Loucy (cell line): ENCODE data around the gene KRTAP10-8.

ENCODE experiments used
- H2AFZ ChIP-seq: fragments of 200-600 bp; sonication (generic); 2 replicates; pipeline ENCODE4 v1.6.0; 2016; ENCODE audit warnings: antibody characterized with exemption, mild to moderate bottlenecking, low read length, moderate library complexity
- H3F3A ChIP-seq: fragments of 200-600 bp; 2 replicates; pipeline ENCODE4 v1.6.0; 2016; ENCODE audit warnings: antibody characterized with exemption, low read depth, mild to moderate bottlenecking
- H3K27me3 ChIP-seq: fragments of 200-600 bp; sonication (generic); 2 replicates; pipeline ENCODE4 v1.6.1; 2014; ENCODE audit warnings: low read length, mild to moderate bottlenecking; ENCODE audit not compliant: insufficient read depth, poor library complexity, severe bottlenecking
- H3K36me3 ChIP-seq: fragments of 200-600 bp; sonication (generic); 2 replicates; pipeline ENCODE4 v1.6.1; 2016; ENCODE audit warnings: low read length; ENCODE audit not compliant: insufficient read depth
- H3K4me1 ChIP-seq: fragments of 200-600 bp; sonication (generic); 2 replicates; pipeline ENCODE4 v1.5.1; 2014; ENCODE audit warnings: low read length, mild to moderate bottlenecking; ENCODE audit not compliant: insufficient read depth, poor library complexity, severe bottlenecking
- H3K4me2 ChIP-seq: fragments of 200-600 bp; sonication (generic); 2 replicates; pipeline ENCODE4 v1.6.0; 2014; ENCODE audit warnings: antibody characterized with exemption, low read length, low read depth, mild to moderate bottlenecking; ENCODE audit not compliant: poor library complexity, severe bottlenecking
- H3K4me3 ChIP-seq: fragments of 200-600 bp; sonication (generic); 2 replicates; pipeline ENCODE4 v1.5.1; 2014; ENCODE audit warnings: low read length, mild to moderate bottlenecking, mixed read lengths; ENCODE audit not compliant: poor library complexity, severe bottlenecking
- H3K79me2 ChIP-seq: fragments of 200-600 bp; sonication (generic); 2 replicates; pipeline ENCODE4 v1.6.1; 2014; ENCODE audit warnings: low read length; ENCODE audit not compliant: insufficient read depth
- H3K9ac ChIP-seq: fragments of 200-600 bp; sonication (generic); 2 replicates; pipeline ENCODE4 v1.6.0; 2014; ENCODE audit warnings: mild to moderate bottlenecking, low read depth, low read length, moderate library complexity; ENCODE audit not compliant: poor library complexity, severe bottlenecking
- H3K9me2 ChIP-seq: fragments of 200-600 bp; sonication (generic); replicated peaks from 2 replicates; pipeline ENCODE4 v1.6.1; 2016; ENCODE audit warnings: low read depth, low read length, mixed read lengths
- H3K9me3 ChIP-seq: fragments of 200-600 bp; sonication (generic); 2 replicates; pipeline ENCODE4 v1.6.1; 2014; ENCODE audit warnings: mild to moderate bottlenecking, antibody characterized with exemption, low read length, low read depth; ENCODE audit not compliant: insufficient read depth
- H4K20me1 ChIP-seq: fragments of 200-600 bp; sonication (generic); 2 replicates; pipeline ENCODE4 v1.6.0; 2014; ENCODE audit warnings: antibody characterized with exemption, low read length, mild to moderate bottlenecking; ENCODE audit not compliant: insufficient read depth, poor library complexity, severe bottlenecking
- CTCF ChIP-seq: fragments of 200-600 bp; sonication (generic); conservative IDR thresholded peaks from 2 replicates; pipeline ENCODE4 v1.5.1; 2014; ENCODE audit warnings: mild to moderate bottlenecking, antibody characterized with exemption, low read length
- EZH2phosphoT487 ChIP-seq: fragments of 200-600 bp; IDR thresholded peaks from 2 replicates; pipeline ENCODE4 v1.6.1; 2018; ENCODE audit warnings: antibody characterized with exemption, mild to moderate bottlenecking, moderate library complexity, borderline replicate concordance

Gene KRTAP10-8

GRCh38 chr21:44592446-44593311 is 19.2 kb upstream of the KRTAP10-8 start, which contains the start of gene KRTAP10-6:
Gene KRTAP10-6, minus strand, starts transcription at chr21:44592505. Its CDS starts 21 bp downstream, at chr21:44592484.
- no peak for TF ChIP-seq CTCF
- TF ChIP-seq EZH2phosphoT487 = no peak
- no peaks in the 10 kb centered on the region for H3K9me2 ChIP-seq

GRCh38 chr21:44593598-44594405 is 18.1 kb upstream of the KRTAP10-8 start:
- Histone ChIP-seq H4K20me1 (no peaks in the 10 kb centered on the region), H3K27me3 (no peaks in the 10 kb centered on the region), H3F3A (no peaks in the 10 kb centered on the region), H3K4me1 (no peaks in the 10 kb centered on the region), H3K9me3 (no peaks in the 10 kb centered on the region), H3K36me3 (no peaks in the 10 kb centered on the region), H2AFZ (no peak overlapping the region), H3K9me2 (no peaks in the 10 kb centered on the region), H3K4me3 (no peak overlapping the region), H3K79me2 (no peaks in the 10 kb centered on the region), H3K9ac (no peak overlapping the region), H3K4me2 (no peak overlapping the region)
- TF ChIP-seq EZH2phosphoT487 = no peak
- TF ChIP-seq CTCF = no peak

More at GRCh38 chr21:44592446-44593311, 19.2 kb upstream of the KRTAP10-8 start, which contains the start of gene KRTAP10-6:
- Histone ChIP-seq H3F3A (no peaks in the 10 kb centered on the region), H4K20me1 (no peaks in the 10 kb centered on the region), H3K9ac (no peak within 1 kb of the TSS), H3K4me2 (no peak within 1 kb of the TSS), H3K4me1 (no peaks in the 10 kb centered on the region), H3K4me3 (no peak within 1 kb of the TSS), H3K36me3 (no peaks in the 10 kb centered on the region), H3K27me3 (no peaks in the 10 kb centered on the region), H3K79me2 (no peaks in the 10 kb centered on the region), H2AFZ (no peak within 1 kb of the TSS), H3K9me3 (no peaks in the 10 kb centered on the region)

DNA sequence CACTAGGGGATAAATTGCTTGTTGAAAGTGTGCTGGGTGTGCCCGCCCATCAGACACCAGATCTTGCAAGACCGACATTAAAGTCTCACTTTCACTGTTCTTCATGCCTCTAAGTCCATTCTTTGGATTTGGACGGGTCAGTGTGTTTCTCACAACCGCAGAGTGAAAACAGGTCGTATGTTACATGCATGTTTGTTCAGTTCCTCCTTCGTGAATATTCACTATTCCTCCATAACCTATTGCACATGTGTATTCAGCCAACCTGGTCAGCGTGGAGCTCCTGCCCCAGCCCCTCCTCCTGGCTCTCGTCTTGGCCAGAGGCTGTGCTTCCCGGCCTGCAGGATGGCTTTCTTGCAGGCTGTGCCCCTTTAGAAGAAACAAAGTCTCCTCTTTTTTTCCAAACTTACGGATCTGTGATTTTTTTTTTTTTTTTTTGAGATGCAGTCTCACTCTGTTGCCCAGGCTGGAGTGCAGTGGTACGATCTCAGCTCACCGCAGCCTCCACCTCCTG is 17.4 kb upstream of the KRTAP10-8 start:
- Histone ChIP-seq H3K4me3 (no peak overlapping the region), H3K79me2 (no peaks in the 10 kb centered on the region), H3K27me3 (no peaks in the 10 kb centered on the region), H3K9me3 (no peaks in the 10 kb centered on the region), H3F3A (no peaks in the 10 kb centered on the region), H3K9me2 (no peaks in the 10 kb centered on the region), H2AFZ (no peak overlapping the region), H3K36me3 (no peaks in the 10 kb centered on the region), H4K20me1 (no peaks in the 10 kb centered on the region), H3K9ac (no peak overlapping the region), H3K4me2 (no peak overlapping the region), H3K4me1 (no peaks in the 10 kb centered on the region)
- TF ChIP-seq EZH2phosphoT487 (no peak), CTCF (no peak)
